GM19043 (cell line): ENCODE results near the gene GALNT14.

Experiments
- ATAC-seq: cut with Tn5 transposase; IDR thresholded peaks from one replicate; pipeline ENCODE4 v1.9.1; 2021; ENCODE audit warnings: low read depth; ENCODE audit not compliant: unreplicated experiment

Gene GALNT14

DNA sequence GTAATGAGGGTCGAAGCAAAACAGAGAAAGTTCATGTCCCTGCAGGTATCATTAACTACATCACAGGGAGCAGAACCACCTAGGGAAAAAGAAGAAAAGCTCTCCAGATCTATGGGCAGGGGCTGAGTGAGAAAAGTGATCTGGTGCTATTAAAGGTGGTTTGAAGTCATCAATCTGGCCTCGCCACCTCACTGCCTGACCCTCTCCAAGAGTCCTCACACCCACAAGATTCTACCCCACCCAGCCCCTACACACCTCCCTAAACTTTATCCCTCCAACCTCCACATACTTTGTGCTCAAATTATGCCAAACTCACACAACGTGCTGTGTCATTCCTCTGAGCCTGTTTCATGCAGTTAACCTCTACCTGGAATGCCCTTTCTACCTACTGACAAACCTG is 2.2 kb downstream of the GALNT14 start:
- no peak for ATAC-seq

DNA sequence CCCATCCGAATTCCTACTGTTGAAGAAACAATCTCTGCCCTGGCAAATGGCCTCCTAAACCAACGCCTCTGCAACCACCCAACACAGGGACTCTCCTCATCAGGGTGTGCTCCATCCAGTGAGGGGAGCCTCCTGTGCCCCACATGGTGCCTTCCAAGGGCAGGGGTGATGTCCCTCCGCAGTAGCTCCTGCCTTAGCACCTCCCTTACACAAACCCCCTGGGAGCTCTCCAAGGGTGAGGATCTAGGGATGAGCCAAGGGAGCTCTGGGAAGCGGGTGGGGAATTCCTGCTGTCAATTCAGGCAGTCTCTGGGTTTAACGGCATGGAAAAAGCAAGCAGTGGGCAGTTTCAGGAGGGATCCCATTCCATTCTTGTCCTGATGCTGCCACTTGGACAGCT is 3.8 kb downstream of the GALNT14 start:
- no peak for ATAC-seq

DNA sequence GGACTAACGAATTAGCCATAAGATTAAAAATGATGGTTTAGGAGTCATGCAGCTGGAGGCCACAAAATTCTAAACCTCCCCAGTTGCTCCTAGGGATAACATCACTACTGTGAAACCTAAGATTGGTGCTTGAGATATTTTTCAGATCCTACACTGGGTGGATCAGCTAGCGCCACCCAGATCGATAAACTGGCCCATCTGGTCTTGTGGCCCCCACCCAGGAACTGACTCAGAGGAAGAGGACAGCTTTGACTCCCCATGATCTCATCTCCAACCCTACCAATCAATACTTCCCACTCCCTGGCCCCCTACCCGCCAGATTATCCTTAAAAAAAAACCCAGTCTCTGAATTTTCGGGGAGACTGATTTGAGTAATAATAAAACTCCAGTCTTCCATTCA is 5.5 kb downstream of the GALNT14 start:
- ATAC-seq: no peak

DNA sequence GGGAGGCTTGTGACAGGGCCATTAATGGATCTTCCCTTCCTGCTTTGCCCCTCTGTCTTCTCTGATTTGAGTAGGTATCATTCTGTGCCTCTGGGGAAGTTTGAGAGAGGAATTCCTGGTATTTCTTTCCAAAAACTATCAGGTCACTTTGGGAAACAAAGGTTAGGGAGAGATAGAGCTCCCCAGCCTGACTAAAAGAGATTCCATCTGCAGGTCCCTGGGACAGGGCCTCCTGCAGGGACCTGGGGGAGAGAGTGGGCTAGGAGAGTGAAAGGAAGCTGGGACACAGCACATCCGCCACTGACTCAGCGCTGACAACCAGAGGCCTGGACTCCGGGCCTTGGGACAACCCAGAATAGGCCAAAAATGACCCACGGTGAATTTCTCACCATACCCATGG is 6.4 kb downstream of the GALNT14 start:
- ATAC-seq: no peak

DNA sequence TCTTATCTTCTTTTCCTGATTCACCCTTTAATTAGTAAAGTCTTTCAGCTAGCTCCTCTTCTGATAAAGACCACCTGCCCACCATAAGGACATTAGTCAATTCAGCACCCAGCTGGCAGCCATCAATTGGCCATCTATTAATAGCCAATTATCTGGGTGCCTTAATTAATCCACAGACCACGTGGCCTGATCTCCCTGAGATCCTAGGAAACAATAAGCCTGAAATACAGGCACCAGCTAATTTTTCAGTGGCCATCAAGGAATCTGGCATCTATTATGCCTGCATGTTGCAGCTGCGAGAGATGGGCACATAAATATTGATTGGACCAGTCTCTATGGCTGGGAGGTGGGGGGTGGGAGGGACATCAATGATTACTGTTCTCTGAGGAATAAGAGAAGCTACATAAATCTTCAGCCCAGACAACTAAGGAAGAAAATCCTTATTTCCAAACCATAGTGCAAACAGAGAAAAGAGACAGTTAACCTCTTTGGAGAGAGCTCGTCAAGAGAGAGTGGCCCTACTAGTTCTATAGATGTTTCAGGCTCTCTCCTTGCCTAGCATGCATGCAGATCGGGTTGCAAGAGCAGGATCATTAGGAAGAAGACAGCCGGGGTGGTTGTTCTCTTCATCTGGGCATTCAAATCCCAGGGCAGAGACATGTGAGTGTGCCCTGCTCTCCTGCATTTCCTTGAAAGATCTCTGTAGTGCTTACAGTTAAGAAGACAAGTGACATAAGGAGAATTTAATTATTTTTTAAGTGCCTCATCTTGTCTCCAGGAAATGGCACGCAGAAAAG is 8.7 kb downstream of the GALNT14 start:
- no peak for ATAC-seq

DNA sequence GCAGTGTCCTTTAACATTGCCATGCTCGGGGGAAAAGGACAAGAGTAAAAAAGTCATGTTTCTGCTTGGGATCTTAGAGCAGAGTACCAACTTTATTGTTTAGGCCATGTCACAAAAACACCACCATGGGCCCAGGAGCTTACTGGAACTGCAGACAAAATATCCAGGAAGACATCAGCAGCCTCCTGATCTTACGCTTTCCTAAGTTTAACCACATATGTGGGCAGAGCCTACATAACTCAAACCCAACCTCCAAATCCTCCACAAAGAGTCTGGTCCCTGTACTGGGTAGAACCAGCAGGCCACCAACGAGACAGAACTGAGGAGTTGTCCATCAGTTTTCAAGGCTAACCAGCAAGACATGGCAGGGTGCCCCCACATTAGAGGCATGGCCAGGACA is 10.3 kb downstream of the GALNT14 start:
- ATAC-seq: no peak

DNA sequence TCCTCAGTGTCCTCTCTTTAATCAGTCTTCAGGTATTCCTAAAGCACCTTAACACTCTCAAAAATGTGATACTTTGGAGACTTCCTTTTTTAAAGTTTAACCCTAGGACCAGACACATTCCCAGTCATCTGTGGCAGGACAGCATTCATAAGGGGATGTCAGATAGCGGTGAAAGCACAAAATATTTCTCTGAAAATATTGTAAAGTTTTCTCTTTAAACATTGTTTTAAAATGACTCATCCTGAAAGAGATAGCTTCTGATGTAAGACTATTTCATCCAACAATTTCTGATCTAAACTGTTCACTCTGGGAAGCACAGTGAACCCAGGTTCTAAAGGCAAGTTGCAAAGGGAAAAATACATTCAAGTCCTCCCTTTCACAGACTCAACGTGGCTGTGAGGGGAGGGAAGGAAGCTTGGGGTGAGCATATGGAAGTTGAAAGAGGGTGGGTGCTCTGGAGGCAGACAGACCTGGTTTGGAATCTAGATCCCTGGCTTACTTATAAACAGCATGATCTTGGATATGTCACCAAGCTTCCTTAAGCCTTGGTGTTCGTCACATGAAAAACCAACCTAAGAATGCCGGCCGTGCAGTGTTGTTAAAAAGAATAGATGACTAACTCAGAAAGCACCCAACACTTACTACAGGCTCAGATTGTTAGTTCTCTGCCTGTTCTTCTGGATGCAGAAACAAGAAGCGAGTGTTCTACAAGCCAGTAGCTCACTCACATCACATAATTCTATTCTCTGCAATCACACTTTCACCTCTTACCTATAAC is 12.1 kb downstream of the GALNT14 start:
- ATAC-seq: no peak

DNA sequence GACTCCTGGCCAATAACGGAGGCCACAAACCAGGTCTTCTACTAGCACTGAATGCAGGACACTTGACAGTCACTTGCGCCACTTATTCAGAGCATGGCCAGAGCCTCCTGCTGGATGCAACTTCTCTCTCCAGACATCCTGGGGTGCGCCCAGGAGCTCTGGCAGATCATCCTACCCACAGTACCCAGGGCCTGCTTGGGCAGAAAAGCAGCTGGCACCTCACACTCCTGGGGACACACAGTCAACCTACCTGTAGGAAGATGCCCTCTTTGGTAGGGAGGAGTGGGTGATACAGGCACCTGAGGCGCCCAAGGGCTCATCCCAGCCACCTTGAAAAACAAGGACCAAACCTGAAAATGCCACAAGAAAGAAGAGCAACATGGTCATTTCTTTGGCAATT is 13.3 kb downstream of the GALNT14 start:
- no peak for ATAC-seq

DNA sequence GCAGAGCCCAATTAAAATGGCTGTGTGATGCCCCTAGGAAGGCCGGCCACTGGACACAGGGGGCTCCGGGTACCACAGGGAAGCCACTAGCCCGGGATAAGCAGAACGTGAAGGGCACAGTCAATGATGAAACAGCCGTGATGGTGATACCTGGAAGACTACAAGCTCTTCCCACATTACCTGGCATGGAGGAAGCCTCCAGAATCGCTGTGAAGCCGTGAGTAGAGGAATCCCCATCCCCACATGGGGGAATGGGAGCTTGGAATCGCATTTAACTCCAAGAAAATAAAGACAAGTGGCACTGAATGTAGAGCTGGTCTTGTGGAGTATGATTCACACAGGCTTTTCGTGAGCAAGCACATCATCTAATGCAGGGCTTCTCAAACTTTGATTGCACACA is 16.1 kb downstream of the GALNT14 start:
- ATAC-seq: no peak

DNA sequence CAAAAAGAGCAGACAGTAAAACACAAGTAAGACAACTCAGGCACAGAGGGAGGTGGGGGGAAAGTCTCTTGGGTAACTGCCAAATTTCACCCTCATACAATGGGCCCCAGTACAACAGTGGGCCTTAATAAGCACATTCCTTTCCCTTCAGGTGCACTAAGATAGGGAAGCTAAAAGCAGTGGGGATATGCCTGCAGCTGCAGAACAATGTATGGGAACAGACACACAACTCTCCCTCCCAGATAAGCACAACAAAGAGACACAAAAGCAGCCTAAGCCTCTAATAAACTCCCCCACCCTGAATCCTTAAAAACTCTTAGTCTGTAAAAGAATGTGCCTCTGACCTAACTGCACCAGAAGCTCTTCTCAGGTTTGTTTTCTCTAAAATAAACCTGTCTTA is 24.5 kb downstream of the GALNT14 start:
- ATAC-seq: no peak

DNA sequence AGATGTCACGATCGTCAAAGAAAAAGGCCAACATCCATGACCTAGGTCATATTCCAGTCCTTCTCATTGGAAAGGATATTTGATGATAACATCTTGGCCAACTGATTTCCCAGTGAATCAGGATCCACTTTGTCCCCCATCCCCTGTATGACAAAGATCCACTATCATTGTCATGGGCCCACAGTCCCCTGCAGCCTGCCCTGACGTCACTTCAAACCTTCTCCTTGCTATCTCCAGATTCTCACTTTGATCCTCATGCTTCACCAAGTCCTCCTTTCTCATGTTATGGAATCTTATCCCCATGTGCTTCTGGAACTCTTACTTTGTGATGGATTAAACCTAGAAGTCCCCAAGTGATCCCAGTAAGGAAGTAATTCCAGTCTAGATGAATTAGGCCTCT is 25.7 kb downstream of the GALNT14 start:
- no peak for ATAC-seq

DNA sequence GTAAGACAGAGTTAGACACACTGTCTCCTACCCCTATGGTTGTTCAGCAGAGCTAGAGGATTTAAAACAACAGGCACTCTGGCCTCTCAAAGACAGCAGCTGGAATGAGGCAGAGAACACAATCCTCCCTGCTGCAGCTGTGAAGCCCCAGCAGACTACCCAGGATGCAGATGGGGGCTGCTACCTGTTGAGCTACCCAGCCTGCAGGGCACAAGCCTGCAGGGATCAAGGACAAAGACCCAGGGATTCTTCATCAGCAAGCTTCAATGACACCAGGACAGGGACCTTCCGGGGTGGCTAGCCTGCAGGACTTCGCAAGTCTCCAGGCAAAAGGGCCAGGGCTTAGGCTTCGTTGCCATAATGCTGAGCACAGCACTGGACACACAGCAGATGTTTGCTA is 27.2 kb downstream of the GALNT14 start:
- ATAC-seq: no peak

DNA sequence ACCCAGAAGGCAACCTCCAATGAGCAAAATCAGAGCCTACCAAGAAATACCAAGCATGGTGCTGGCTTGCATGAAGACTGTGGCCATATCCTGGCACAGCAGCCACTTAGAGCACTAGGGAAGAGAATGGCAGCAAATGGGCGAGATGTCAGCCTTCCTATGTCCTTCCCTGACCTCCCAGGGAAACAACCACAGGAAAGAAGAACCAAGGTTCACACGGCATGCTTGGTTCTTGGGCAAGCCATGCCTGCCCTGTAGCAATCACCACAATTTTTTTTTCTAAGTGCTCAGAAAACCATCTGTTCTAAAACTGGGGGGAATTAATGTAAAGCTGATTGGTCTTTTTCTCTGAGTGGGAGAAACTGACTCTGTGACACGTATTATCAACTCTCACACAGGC is 27.8 kb downstream of the GALNT14 start:
- ATAC-seq: no peak

DNA sequence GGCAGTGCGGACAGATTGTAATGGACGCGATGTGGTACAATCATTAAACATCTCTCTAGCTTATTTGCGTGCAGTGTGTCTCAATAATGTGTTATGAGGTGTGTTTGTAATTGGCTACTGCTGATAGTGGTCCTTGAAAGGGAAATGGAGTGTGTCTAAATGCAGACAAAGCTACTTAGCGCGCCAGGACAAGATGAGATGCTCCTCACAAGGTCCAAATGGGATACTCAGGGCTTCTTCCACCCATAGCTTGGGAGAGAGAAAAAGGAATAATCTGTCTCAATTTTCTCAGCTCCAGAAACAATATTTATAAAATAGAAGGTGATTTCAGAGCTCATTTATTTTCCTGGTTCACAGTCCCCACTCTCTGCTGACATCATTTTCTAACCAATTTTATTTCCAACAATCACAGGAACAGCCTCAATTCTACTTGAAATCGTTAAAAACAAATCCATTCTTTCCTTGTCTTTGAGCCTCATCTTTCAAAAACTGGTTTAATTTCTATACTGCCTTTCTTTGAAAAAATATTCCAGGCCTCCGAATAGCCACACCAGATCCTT is 28.5 kb downstream of the GALNT14 start:
- ATAC-seq: no peak

DNA sequence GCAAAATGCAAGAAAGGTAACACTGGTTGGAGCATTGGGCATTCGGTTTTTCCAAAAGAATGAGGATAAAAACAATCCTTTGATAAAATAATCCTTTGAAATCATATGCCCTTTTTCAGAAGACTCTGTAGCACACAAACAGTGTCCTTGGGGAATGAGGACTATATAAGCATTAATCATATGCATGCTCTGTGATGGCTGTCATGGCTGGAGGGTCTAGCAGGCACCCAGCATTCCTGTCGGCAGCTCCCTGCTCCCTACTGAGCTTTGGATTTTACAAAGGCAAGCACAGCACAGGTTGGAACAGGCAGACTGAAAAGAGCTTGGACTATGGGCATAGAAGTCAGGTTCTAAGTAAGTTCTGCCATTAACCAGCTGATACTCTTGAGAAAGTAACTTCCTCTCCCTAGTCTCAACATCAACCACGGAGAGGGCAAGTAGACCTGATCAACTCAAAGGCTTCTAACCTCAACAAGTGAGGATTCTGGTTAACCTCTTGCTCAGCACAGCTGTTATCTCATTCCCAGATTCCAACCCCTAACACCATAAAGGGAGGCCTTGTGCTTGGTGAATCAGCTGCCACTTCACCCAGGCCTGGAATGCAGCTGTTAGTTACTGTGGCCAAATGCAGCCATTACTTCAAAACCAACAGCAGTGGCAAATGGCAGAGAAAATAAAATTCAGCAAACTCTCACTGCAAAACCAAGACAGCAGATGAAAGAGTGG is 29.5 kb downstream of the GALNT14 start:
- ATAC-seq: no peak

DNA sequence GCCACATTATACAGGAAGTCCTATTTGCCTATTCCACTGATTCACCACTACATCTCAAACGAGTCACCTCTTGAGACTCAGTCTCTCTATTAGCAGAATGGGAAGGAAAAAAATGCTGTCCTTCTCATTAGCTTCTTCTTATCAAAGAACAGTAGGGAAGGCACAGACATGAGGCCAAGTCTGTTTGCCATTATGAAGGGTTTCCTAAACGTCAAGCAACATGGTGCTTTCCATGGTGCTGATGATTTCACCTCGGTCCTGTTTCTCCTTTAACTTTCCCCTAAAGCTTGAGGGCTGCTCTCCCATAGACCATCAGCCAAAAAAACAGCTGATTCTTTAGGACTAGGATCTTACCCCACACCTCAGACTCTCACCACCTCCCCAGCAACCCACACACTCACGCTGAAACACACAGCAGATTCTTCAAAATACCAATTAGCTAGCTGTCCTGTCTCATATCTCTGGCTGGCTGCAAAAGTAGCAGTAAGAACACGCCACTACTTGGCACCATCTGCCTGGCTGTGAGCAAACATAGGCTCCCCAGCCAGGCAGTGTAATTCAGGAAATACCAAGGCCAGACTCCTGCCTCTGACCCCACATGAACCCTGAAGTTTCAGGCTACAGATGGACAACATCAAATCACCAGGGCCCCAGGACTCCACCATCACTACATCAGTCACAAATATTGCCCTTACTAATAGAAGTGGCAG is 30.5 kb downstream of the GALNT14 start:
- ATAC-seq: no peak

DNA sequence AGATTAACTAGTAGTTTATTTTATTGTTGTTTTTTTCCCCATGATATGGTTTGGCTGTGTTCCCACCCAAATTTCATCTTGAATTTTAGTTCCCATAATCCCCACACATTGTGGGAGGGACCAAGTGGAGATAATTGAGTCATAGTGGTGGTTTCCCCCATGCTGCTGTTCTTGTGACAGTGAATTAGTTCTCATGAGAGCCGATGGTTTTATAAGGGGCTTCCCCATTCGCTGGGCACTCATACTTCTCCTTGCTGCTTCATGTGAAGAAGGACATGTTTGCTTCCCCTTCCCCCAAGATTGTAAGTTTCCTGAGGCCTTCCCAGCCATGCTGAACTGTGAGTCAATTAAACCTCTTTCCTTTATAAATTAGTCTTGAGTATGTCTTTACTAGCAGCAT is 36.5 kb downstream of the GALNT14 start:
- ATAC-seq: no peak

DNA sequence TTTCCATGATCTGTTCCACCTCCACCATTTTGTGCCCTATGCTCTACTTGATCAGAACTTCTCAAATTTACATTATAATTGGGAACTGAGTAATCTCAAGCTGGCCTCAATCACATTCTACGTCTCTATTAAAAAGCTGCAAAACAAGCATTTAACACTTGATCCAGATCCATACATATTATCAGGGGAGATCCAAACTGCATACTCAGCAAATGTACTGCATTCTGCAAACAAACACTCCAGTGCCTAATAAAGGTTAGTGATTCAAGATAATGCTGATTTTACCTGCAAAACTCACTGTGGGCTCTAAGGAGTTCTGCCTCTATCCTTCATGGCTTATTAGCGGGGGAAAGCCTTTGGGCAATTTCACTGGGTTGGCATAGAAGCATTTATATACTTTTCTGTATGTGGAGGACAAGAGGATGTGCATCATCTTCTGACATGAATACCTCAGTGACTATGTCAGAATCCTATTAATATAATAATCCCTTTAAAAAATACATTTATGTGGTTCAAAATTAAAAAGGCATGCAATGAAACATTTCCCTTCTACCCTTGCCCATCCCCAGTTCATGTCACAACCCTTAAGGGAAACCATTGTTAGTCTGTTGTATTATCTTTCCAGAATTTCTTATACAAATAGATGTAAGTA is 40.2 kb downstream of the GALNT14 start:
- no peak for ATAC-seq

DNA sequence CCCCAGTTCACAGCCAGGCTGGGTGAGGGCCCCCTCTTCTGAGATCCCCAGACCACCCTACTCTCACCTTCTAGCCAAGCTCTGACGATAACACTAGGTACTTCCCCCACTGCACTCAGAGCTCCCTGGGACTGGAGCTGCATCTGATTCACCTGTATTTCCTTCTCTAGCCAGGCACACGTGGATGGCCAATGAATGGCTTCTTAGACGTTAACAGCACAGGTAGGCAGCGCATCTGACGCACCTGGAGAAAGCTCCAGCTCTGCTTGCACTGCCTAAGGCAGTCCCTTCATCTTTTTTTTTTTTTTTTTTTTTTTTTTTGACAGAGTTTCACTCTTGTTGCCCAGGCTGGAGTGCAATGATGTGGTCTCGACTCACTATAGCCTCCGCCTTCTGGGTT is 48.1 kb downstream of the GALNT14 start:
- no peak for ATAC-seq

DNA sequence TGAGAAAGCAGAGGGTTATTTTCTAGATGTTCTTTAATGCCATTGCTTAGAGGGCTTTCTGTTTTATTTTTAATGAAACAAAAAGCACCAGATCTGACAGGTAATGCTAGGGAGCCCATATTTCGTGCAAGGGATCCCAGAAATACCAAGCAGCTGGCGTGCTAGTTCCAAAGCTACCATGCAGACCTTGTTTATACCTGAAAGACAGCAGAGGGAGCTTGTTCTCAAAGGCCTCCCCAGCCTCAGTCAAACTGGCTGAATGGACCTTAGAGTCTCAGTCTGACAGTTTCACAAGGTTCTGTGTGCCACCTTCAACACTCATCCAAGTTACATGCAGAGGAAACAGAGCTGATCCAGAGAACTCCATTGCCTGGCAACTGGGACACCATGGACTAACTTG is 48.6 kb downstream of the GALNT14 start:
- no peak for ATAC-seq
